Neural progenitor cell (in vitro differentiated cells): ENCODE results near the gene KAT8. TPM values are rescaled to one million over a fixed set of nuclear protein-coding genes. Genes with fewer than 3 reads are reported as not detected.

ENCODE experiments used
- DNase-seq: peaks from one replicate; pipeline ENCODE4 v3.0.0-alpha.2; 2016; ENCODE audit warnings: low spot score
- H2AFZ ChIP-seq: fragments of 200-600 bp; sonication (generic); replicated peaks from 2 replicates; pipeline ENCODE4 v1.6.1; 2016; ENCODE audit warnings: antibody characterized with exemption
- H3F3A ChIP-seq: fragments of 200-600 bp; sonication (generic); 2 replicates; pipeline ENCODE4 v1.6.1; 2016; ENCODE audit warnings: antibody characterized with exemption, low read depth
- H3K27ac ChIP-seq: fragments of 200-600 bp; sonication (generic); 2 replicates; pipeline ENCODE4 v1.5.1; 2016; ENCODE audit warnings: mild to moderate bottlenecking
- H3K27me3 ChIP-seq: fragments of 200-600 bp; sonication (generic); 2 replicates; pipeline ENCODE4 v1.6.1; 2016; ENCODE audit warnings: mild to moderate bottlenecking, moderate library complexity
- H3K36me3 ChIP-seq: fragments of 200-600 bp; sonication (generic); 2 replicates; pipeline ENCODE4 v1.5.1; 2016
- H3K4me1 ChIP-seq: fragments of 200-600 bp; sonication (generic); 2 replicates; pipeline ENCODE4 v1.6.1; 2016; ENCODE audit warnings: mixed run types
- H3K4me2 ChIP-seq: fragments of 200-600 bp; sonication (generic); 2 replicates; pipeline ENCODE4 v1.6.1; 2016
- H3K4me3 ChIP-seq: fragments of 200-600 bp; sonication (generic); 2 replicates; pipeline ENCODE4 v1.5.1; 2016
- H3K79me2 ChIP-seq: fragments of 200-600 bp; sonication (generic); 2 replicates; pipeline ENCODE4 v1.6.1; 2016; ENCODE audit warnings: low read depth
- H3K9ac ChIP-seq: fragments of 200-600 bp; sonication (generic); 2 replicates; pipeline ENCODE4 v1.6.1; 2016
- H3K9me3 ChIP-seq: fragments of 200-600 bp; sonication (generic); 2 replicates; pipeline ENCODE4 v1.5.1; 2016; ENCODE audit warnings: low read depth
- H4K20me1 ChIP-seq: fragments of 200-600 bp; sonication (generic); 2 replicates; pipeline ENCODE4 v1.6.1; 2016; ENCODE audit warnings: low read depth
- H3K27ac Mint-ChIP-seq: 3 replicates; pipeline ENCODE4 v1.8.0; 2021; ENCODE audit warnings: mixed read lengths
- H3K27me3 Mint-ChIP-seq: 2 replicates; pipeline ENCODE4 v1.8.0; 2022; ENCODE audit warnings: low read depth, mild to moderate bottlenecking, inconsistent platforms, moderate library complexity, mixed read lengths; ENCODE audit not compliant: insufficient read depth
- H3K36me3 Mint-ChIP-seq: 3 replicates; pipeline ENCODE4 v1.8.0; 2021; ENCODE audit warnings: mixed read lengths
- H3K4me1 Mint-ChIP-seq: 3 replicates; pipeline ENCODE4 v1.8.0; 2021; ENCODE audit warnings: mixed read lengths
- H3K4me3 Mint-ChIP-seq: 3 replicates; pipeline ENCODE4 v1.8.0; 2021; ENCODE audit warnings: mild to moderate bottlenecking, moderate library complexity, mixed read lengths
- H3K9me3 Mint-ChIP-seq: 3 replicates; pipeline ENCODE4 v1.8.0; 2020; ENCODE audit warnings: mixed read lengths
- EZH2 ChIP-seq: fragments of 200-600 bp; sonication (generic); IDR thresholded peaks from 2 replicates; pipeline ENCODE4 v1.6.1; 2017; ENCODE audit warnings: antibody characterized with exemption, mild to moderate bottlenecking, moderate library complexity
- EZH2phosphoT487 ChIP-seq: fragments of 200-600 bp; sonication (generic); IDR thresholded peaks from 2 replicates; pipeline ENCODE4 v1.6.1; 2017; ENCODE audit warnings: antibody characterized with exemption
- small RNA-seq: library from RNA; depleted of rRNA; stranded (forward); fragments of <200 nt; gene quantifications from one replicate; pipeline ENCODE3, GENCODE V24; 2015
- total RNA-seq: library from RNA; depleted of rRNA; stranded (reverse); fragments of >200 nt; gene quantifications from 2 replicates; pipeline ENCODE4 v1.2.3, GENCODE V29; 2015; ENCODE audit warnings: low replicate concordance
- TF ChIP-seq, protein P1 (sequence below): fragments of 200-600 bp; sonication (generic); IDR thresholded peaks from 2 replicates; pipeline ENCODE4 v1.5.1; 2017; ENCODE audit warnings: antibody characterized with exemption, mild to moderate bottlenecking

KAT8 gene
- total RNA-seq, 1 donor from 2014 or later, result 59.7 TPM

DNA sequence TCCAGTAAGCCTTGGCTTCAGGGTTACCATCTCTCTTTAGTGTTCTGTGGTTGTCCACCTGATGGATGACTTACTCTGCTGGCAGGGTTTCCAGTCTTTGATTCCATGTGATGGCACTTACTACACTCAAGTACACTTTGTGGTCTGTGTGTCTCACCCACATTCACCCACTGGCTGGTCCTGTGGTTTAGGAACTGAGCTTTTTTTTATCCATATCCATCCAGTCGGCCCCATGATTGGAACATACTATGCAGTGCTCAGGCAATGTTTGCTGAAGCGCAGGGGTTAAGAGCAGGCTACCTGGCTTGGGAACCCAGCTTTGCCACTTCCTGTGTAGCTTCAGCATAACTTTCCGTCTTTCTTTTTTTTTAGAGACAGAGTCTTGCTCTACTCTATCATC is 59.7 kb downstream of the KAT8 start:
- Histone ChIP-seq H4K20me1 (peaks cover 15% of the 10 kb centered on the region), H3F3A (peaks cover 25% of the 10 kb centered on the region), H3K36me3 (no peaks in the 10 kb centered on the region), H3K4me1 (peaks cover 4% of the 10 kb centered on the region), H3K27ac (no peak overlapping the region), H3K27me3 (no peaks in the 10 kb centered on the region), H3K79me2 (peaks cover 30% of the 10 kb centered on the region), H3K9ac (no peak overlapping the region), H3K4me3 (no peak overlapping the region), H3K9me3 (no peaks in the 10 kb centered on the region), H3K4me2 (no peak overlapping the region), H2AFZ (no peak overlapping the region)
- no peak for DNase-seq
- peaks cover 3% of the 10 kb centered on the region for H3K9me3 Mint-ChIP-seq
- no peak overlapping the region for H3K27ac Mint-ChIP-seq
- peaks cover 31% of the 10 kb centered on the region for H3K4me1 Mint-ChIP-seq
- TF ChIP-seq EZH2phosphoT487 (no peak), EZH2 (no peak)
- TF ChIP-seq, protein P1, sequence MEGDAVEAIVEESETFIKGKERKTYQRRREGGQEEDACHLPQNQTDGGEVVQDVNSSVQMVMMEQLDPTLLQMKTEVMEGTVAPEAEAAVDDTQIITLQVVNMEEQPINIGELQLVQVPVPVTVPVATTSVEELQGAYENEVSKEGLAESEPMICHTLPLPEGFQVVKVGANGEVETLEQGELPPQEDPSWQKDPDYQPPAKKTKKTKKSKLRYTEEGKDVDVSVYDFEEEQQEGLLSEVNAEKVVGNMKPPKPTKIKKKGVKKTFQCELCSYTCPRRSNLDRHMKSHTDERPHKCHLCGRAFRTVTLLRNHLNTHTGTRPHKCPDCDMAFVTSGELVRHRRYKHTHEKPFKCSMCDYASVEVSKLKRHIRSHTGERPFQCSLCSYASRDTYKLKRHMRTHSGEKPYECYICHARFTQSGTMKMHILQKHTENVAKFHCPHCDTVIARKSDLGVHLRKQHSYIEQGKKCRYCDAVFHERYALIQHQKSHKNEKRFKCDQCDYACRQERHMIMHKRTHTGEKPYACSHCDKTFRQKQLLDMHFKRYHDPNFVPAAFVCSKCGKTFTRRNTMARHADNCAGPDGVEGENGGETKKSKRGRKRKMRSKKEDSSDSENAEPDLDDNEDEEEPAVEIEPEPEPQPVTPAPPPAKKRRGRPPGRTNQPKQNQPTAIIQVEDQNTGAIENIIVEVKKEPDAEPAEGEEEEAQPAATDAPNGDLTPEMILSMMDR, result no peak
- peak overlapping the region; percentile 30 for H3K4me3 Mint-ChIP-seq
- H3K36me3 Mint-ChIP-seq, result peaks cover 9% of the 10 kb centered on the region
- peaks cover 8% of the 10 kb centered on the region for H3K27me3 Mint-ChIP-seq

- H3K27me3 ChIP-seq, result no peaks in the 10 kb centered on the region
- peaks cover 4% of the 10 kb centered on the region for H3K36me3 ChIP-seq
- peaks cover 16% of the 10 kb centered on the region for H3K27me3 Mint-ChIP-seq
- peaks cover 17% of the 10 kb centered on the region for H3K4me1 ChIP-seq
- peaks cover 52% of the 10 kb centered on the region for H3K79me2 ChIP-seq
- peak overlapping the region; percentile 87 for H3K27ac Mint-ChIP-seq
- TF ChIP-seq, protein P1, result no peak
- no peak for TF ChIP-seq EZH2
- TF ChIP-seq EZH2phosphoT487, result no peak
- peaks cover 38% of the 10 kb centered on the region for H3F3A ChIP-seq
- H3K27ac ChIP-seq, result peak overlapping the region; percentile 97
- peaks cover 37% of the 10 kb centered on the region for H4K20me1 ChIP-seq
- peak overlapping the region; percentile 72 for H3K4me3 ChIP-seq
- peak overlapping the region; percentile 85 for H2AFZ ChIP-seq
- H3K9me3 Mint-ChIP-seq, result peaks cover 4% of the 10 kb centered on the region
- H3K36me3 Mint-ChIP-seq, result peaks cover 25% of the 10 kb centered on the region
- no peaks in the 10 kb centered on the region for H3K9me3 ChIP-seq
- peak overlapping the region; percentile 98 for H3K4me3 Mint-ChIP-seq
- peak overlapping the region; percentile 95 for H3K4me2 ChIP-seq
- no peak for DNase-seq
- peak overlapping the region; percentile 92 for H3K9ac ChIP-seq
- peaks cover 42% of the 10 kb centered on the region for H3K4me1 Mint-ChIP-seq
Observed at GRCh38 chr16:31179219-31179746, 61.8 kb downstream of the KAT8 start.

DNA sequence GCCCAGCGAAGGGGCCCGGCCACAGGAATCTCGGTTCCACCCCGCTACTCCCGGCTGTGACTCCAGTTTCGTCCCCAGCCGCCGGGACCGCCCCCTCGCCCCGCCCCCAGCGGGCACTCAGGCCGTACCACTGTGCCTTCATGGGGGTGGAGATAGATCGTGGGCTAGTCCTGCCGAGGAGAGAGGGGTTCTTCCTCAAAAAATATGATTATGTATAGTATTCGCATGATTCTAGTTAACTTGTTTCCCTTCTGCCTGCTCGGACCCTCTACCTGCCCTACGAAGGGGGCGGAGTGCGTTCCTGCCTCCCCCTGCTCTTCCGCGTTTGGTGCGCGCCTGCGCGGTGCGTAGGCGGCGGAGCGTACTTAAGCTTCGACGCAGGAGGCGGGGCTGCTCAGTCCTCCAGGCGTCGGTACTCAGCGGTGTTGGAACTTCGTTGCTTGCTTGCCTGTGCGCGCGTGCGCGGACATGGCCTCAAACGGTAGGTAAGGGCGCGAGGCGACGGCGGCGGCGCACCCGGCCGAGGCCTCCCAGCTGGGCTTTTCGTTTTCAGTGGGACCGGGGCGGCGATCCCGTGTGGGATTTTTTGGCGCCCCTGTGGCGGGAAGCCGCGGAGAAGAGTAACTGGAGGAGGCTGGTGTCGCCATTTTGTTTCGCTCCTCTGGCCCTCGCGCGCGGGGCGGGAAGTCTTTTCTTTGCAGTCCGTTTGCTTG is 62.4 kb downstream of the KAT8 start, which contains the start of gene FUS:
TSS of gene FUS (plus strand) at position 393 of the 713 bp plus-strand sequence. CDS start at position 469, 76 bp downstream.
- Histone ChIP-seq H3K27ac (peak within 1 kb of the TSS; percentile 97), H3K79me2 (peaks cover 58% of the 10 kb centered on the region), H3K4me3 (peak within 1 kb of the TSS; percentile 72), H3K9me3 (no peaks in the 10 kb centered on the region), H3K36me3 (peaks cover 4% of the 10 kb centered on the region), H2AFZ (peak within 1 kb of the TSS; percentile 85), H4K20me1 (peaks cover 43% of the 10 kb centered on the region), H3K27me3 (no peaks in the 10 kb centered on the region), H3K9ac (peak within 1 kb of the TSS; percentile 92), H3K4me2 (peak within 1 kb of the TSS; percentile 95), H3K4me1 (peaks cover 17% of the 10 kb centered on the region), H3F3A (peaks cover 38% of the 10 kb centered on the region)
- DNase-seq, result peak; percentile 98
- Mint-ChIP-seq H3K4me1 (peaks cover 39% of the 10 kb centered on the region), H3K27ac (peak within 1 kb of the TSS; percentile 100), H3K9me3 (peaks cover 4% of the 10 kb centered on the region), H3K36me3 (peaks cover 29% of the 10 kb centered on the region), H3K4me3 (peak within 1 kb of the TSS; percentile 98), H3K27me3 (peaks cover 19% of the 10 kb centered on the region)
- no peak for TF ChIP-seq EZH2phosphoT487
- TF ChIP-seq EZH2, result no peak
- TF ChIP-seq, protein P1, result no peak

Small RNA genes within 50 kb of the gene (small RNA-seq; reads per million reads assigned to genes)
- gene AC009088.4 (not detected), gene NDUFA3P6 (not detected)

Other genes starting within 250 kb of the KAT8 start
- gene BCL7C, start 223.6 kb upstream of the KAT8 start, total RNA-seq, result 18.3 and 32.1 TPM in 2 replicates
- gene CTF1, start 221.1 kb upstream of the KAT8 start, total RNA-seq, result 0.39 and 1.5 TPM in 2 replicates
- gene FBXL19, start 194.1 kb upstream of the KAT8 start, total RNA-seq, result 9.2 and 76.7 TPM in 2 replicates
- gene ORAI3, start 168.6 kb upstream of the KAT8 start, total RNA-seq, result 10.2 and 20.1 TPM in 2 replicates
- 3.2 and 5.8 TPM in 2 replicates for gene SETD1A, start 159.9 kb upstream of the KAT8 start, total RNA-seq
- gene HSD3B7, start 132.5 kb upstream of the KAT8 start, total RNA-seq, result 1.4 and 2.9 TPM in 2 replicates
- gene STX1B, start 107.0 kb upstream of the KAT8 start, total RNA-seq, result 6.6 and 7.3 TPM in 2 replicates
- gene STX4, start 84.1 kb upstream of the KAT8 start, total RNA-seq, result 6.6 and 13.3 TPM in 2 replicates
- gene ZNF668, start 43.4 kb upstream of the KAT8 start, total RNA-seq, result 3.7 and 14.7 TPM in 2 replicates
- 7.5 and 31.2 TPM in 2 replicates for gene ZNF646, start 43.2 kb upstream of the KAT8 start, total RNA-seq
- gene PRSS53, start 28.7 kb upstream of the KAT8 start, total RNA-seq, result 2.3 and 7.7 TPM in 2 replicates
- gene VKORC1, start 22.9 kb upstream of the KAT8 start, total RNA-seq, result 95.9 and 137 TPM in 2 replicates
- gene BCKDK, start 9.3 kb upstream of the KAT8 start, total RNA-seq, result 19.8 and 38.1 TPM in 2 replicates
- 2.7 and 17.6 TPM in 2 replicates for gene PRSS8, start 18.1 kb downstream of the KAT8 start, total RNA-seq
- gene PRSS36, start 32.4 kb downstream of the KAT8 start, total RNA-seq, result 0.30 and 0.68 TPM in 2 replicates
- 81.7 and 127 TPM in 2 replicates for gene FUS, start 62.5 kb downstream of the KAT8 start, total RNA-seq
- gene PYCARD, start 85.1 kb downstream of the KAT8 start, total RNA-seq, result 0.81 TPM in 1 of 2 replicates, not detected in the other
- 0.07 TPM in 1 of 2 replicates, not detected in the other for gene TRIM72, start 96.5 kb downstream of the KAT8 start, total RNA-seq
- gene PYDC1, start 99.5 kb downstream of the KAT8 start, total RNA-seq, result not detected in 2 replicates
- not detected in 2 replicates for gene ITGAM, start 142.3 kb downstream of the KAT8 start, total RNA-seq
- gene ITGAX, start 237.5 kb downstream of the KAT8 start, total RNA-seq, result not detected in 2 replicates